ENCODE measurements around the gene SLC16A3.
"Not testable (repeated sequence)": the region's sequence is repeated elsewhere in the genome, so short reads cannot be mapped to it uniquely, and the experiment has no call there.

GRCh38 chr17:82254746-82255145 is 25.9 kb downstream of the SLC16A3 start:
- not testable (repeated sequence) for TF ChIP-seq ZNF274 (IDR thresholded peaks at IDR 0.05; ENCODE audit: low read depth, low read length); YY1 (IDR thresholded peaks at IDR 0.05; ENCODE audit: insufficient read depth, insufficient read length)
